HepG2 (cell line): Measurements from ENCODE around the gene WDR70. TPM values are rescaled to one million over a fixed set of nuclear protein-coding genes. Genes with fewer than 3 reads are reported as not detected.
A peak's percentile ranks its signal among the peaks of the same experiment; 100 is the strongest.

Source experiments
- KDM5A ChIP-seq: fragments of 200-600 bp; sonication (generic); IDR thresholded peaks from 2 replicates; pipeline ENCODE4 v1.7.0; 2018; ENCODE audit warnings: antibody characterized with exemption, mild to moderate bottlenecking, low read length, borderline replicate concordance
- MAFK ChIP-seq, 2 experiments: IDR thresholded peaks in 1 of 2; conservative IDR thresholded peaks in 1 of 2; 2 replicates each; pipeline ENCODE4 v1.6.1; 2011; ENCODE audit warnings: improper control_type of control experiment in 2 of 2, low read length in 2 of 2
- MBNL3 ChIP-seq: fragments of 250-450 bp; sonication (Bioruptor Pico); conservative IDR thresholded peaks from 2 replicates; pipeline ENCODE4 v1.8.0; 2022; ENCODE audit warnings: mild to moderate bottlenecking, inconsistent platforms
- ZNF350 ChIP-seq: sonication (generic); formaldehyde crosslinking; IDR thresholded peaks from 2 replicates; pipeline ENCODE4 v1.4.0; 2020; ENCODE audit warnings: mild to moderate bottlenecking, low read depth, missing genetic modification reagents, borderline replicate concordance
- ZSCAN9 ChIP-seq: IDR thresholded peaks from 2 replicates; pipeline ENCODE4 v1.6.1; 2016; ENCODE audit warnings: borderline replicate concordance
- polyA plus RNA-seq, 8 experiments: library from polyadenylated mRNA; depleted of rRNA in 3 of 8; stranded (reverse) in 7 of 8; unstranded in 1 of 8; fragments of >200 nt; fragmentation: Illumina TruSeq in 4 of 8; extraction: Trizol in 4 of 8; gene quantifications; 2 replicates each; pipeline versions ENCODE4 v1.2.1 to v1.2.3, GENCODE V29; 2011 to 2016; ENCODE audit warnings: low read depth in 4 of 8, missing spikeins in 1 of 8, mixed read lengths in 1 of 8; ENCODE audit not compliant: insufficient read depth in 1 of 8
- total RNA-seq, 5 experiments: library from RNA; depleted of rRNA; stranded (reverse); fragments of >200 nt; fragmentation: Illumina TruSeq; extraction: Trizol; gene quantifications; 2 replicates each; pipeline ENCODE4 v1.2.3, GENCODE V29; 2016; ENCODE audit warnings: low read depth in 1 of 5
- TF ChIP-seq, protein P1 (sequence below): sonication (generic); formaldehyde crosslinking; conservative IDR thresholded peaks from 2 replicates; pipeline ENCODE4 v1.4.0; 2020; ENCODE audit warnings: mild to moderate bottlenecking, missing genetic modification reagents, moderate library complexity
- TF ChIP-seq, protein P2 (sequence below): IDR thresholded peaks from 2 replicates; pipeline ENCODE4 v1.6.1; 2016; ENCODE audit warnings: low read depth, missing genetic modification reagents, missing compliant biosample characterization
- TF ChIP-seq, protein P3 (sequence below), 2 experiments: fragments of 450-650 bp in 1 of 2; sonication (generic) in 1 of 2; formaldehyde crosslinking in 1 of 2; IDR thresholded peaks; 2 replicates each; pipeline versions ENCODE4 v1.6.1 to v1.8.0; 2016 to 2022; ENCODE audit warnings: antibody characterized with exemption in 1 of 2, mild to moderate bottlenecking in 1 of 2, missing genetic modification reagents in 1 of 2

The WDR70 gene
- total and polyA plus RNA-seq, 2 of the 13 experiments (the other 11 are each of a cell fraction or from before 2014, with no cell fraction given) = 14.6 to 30.6 TPM

DNA sequence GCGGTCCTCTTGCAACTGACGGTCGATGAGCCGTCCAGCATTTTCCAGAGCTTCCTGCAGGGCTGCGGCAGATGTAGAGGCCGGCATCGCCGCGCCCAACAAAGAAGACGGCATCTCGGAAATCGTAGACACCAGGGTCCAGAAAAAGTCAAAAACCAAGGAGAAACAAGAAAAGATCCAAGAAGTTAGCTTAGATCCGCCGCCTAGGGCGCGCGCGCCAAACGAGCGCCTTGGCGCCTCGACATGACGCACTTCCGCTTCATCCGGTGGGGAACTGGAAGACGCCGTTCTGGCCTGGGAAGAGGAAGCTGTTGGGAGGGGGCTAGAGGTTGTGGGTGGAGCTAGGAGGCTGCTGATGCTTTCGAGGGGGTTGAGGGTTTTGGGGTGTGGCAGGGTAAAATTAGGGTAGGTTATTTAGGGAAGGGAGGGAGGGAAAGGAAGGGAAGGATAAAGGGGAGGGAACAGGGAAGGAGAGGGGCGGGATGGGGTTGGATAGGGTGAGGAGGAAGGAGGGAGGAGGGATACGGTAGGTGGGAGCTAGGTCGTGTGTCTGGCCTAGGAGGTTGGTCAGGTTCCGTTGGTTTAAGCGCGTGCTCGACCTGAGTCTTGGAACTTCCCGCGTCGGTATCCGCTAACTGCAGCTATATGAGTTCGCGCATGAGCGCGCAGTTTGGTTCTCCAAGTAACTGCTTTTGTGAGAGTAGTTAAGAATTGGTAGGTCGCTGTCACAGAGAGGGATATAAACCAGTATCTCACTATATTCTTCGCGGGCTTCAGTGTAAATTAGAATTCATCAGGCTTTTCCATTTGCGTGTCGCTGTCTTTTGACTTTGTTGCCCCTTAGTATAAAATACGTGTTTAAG lies 8.0 kb upstream of the WDR70 start, which contains the start of gene NUP155 (continued):
- peak; percentile 95 for TF ChIP-seq KDM5A
- TF ChIP-seq MAFK (conservative IDR thresholded peaks at IDR 0.05 in 1 of 2, IDR thresholded peaks at IDR 0.05 in 1 of 2; ENCODE audit: low read length in 2 of 2) = 0 out of 4 replicates have a peak, but pooled peaks of 1 of the 2 experiments have one; percentile 16
- TF ChIP-seq, protein P1, sequence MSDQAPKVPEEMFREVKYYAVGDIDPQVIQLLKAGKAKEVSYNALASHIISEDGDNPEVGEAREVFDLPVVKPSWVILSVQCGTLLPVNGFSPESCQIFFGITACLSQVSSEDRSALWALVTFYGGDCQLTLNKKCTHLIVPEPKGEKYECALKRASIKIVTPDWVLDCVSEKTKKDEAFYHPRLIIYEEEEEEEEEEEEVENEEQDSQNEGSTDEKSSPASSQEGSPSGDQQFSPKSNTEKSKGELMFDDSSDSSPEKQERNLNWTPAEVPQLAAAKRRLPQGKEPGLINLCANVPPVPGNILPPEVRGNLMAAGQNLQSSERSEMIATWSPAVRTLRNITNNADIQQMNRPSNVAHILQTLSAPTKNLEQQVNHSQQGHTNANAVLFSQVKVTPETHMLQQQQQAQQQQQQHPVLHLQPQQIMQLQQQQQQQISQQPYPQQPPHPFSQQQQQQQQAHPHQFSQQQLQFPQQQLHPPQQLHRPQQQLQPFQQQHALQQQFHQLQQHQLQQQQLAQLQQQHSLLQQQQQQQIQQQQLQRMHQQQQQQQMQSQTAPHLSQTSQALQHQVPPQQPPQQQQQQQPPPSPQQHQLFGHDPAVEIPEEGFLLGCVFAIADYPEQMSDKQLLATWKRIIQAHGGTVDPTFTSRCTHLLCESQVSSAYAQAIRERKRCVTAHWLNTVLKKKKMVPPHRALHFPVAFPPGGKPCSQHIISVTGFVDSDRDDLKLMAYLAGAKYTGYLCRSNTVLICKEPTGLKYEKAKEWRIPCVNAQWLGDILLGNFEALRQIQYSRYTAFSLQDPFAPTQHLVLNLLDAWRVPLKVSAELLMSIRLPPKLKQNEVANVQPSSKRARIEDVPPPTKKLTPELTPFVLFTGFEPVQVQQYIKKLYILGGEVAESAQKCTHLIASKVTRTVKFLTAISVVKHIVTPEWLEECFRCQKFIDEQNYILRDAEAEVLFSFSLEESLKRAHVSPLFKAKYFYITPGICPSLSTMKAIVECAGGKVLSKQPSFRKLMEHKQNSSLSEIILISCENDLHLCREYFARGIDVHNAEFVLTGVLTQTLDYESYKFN (CRISPR knock-in tag) = peak; percentile 16; the same call in 1 of the 2 replicates
- TF ChIP-seq MBNL3 (CRISPR knock-in tag) = no peak
- TF ChIP-seq ZNF350 = peak; percentile 89; the same call in 1 of the 2 replicates
- TF ChIP-seq, protein P2, sequence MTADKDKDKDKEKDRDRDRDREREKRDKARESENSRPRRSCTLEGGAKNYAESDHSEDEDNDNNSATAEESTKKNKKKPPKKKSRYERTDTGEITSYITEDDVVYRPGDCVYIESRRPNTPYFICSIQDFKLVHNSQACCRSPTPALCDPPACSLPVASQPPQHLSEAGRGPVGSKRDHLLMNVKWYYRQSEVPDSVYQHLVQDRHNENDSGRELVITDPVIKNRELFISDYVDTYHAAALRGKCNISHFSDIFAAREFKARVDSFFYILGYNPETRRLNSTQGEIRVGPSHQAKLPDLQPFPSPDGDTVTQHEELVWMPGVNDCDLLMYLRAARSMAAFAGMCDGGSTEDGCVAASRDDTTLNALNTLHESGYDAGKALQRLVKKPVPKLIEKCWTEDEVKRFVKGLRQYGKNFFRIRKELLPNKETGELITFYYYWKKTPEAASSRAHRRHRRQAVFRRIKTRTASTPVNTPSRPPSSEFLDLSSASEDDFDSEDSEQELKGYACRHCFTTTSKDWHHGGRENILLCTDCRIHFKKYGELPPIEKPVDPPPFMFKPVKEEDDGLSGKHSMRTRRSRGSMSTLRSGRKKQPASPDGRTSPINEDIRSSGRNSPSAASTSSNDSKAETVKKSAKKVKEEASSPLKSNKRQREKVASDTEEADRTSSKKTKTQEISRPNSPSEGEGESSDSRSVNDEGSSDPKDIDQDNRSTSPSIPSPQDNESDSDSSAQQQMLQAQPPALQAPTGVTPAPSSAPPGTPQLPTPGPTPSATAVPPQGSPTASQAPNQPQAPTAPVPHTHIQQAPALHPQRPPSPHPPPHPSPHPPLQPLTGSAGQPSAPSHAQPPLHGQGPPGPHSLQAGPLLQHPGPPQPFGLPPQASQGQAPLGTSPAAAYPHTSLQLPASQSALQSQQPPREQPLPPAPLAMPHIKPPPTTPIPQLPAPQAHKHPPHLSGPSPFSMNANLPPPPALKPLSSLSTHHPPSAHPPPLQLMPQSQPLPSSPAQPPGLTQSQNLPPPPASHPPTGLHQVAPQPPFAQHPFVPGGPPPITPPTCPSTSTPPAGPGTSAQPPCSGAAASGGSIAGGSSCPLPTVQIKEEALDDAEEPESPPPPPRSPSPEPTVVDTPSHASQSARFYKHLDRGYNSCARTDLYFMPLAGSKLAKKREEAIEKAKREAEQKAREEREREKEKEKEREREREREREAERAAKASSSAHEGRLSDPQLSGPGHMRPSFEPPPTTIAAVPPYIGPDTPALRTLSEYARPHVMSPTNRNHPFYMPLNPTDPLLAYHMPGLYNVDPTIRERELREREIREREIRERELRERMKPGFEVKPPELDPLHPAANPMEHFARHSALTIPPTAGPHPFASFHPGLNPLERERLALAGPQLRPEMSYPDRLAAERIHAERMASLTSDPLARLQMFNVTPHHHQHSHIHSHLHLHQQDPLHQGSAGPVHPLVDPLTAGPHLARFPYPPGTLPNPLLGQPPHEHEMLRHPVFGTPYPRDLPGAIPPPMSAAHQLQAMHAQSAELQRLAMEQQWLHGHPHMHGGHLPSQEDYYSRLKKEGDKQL (CRISPR knock-in tag) = peak; percentile 6; the same call in 1 of the 2 replicates
- 0 out of 2 replicates have a peak, but pooled peaks have one; percentile 48 for TF ChIP-seq ZSCAN9 (CRISPR knock-in tag)
- TF ChIP-seq, protein P3, sequence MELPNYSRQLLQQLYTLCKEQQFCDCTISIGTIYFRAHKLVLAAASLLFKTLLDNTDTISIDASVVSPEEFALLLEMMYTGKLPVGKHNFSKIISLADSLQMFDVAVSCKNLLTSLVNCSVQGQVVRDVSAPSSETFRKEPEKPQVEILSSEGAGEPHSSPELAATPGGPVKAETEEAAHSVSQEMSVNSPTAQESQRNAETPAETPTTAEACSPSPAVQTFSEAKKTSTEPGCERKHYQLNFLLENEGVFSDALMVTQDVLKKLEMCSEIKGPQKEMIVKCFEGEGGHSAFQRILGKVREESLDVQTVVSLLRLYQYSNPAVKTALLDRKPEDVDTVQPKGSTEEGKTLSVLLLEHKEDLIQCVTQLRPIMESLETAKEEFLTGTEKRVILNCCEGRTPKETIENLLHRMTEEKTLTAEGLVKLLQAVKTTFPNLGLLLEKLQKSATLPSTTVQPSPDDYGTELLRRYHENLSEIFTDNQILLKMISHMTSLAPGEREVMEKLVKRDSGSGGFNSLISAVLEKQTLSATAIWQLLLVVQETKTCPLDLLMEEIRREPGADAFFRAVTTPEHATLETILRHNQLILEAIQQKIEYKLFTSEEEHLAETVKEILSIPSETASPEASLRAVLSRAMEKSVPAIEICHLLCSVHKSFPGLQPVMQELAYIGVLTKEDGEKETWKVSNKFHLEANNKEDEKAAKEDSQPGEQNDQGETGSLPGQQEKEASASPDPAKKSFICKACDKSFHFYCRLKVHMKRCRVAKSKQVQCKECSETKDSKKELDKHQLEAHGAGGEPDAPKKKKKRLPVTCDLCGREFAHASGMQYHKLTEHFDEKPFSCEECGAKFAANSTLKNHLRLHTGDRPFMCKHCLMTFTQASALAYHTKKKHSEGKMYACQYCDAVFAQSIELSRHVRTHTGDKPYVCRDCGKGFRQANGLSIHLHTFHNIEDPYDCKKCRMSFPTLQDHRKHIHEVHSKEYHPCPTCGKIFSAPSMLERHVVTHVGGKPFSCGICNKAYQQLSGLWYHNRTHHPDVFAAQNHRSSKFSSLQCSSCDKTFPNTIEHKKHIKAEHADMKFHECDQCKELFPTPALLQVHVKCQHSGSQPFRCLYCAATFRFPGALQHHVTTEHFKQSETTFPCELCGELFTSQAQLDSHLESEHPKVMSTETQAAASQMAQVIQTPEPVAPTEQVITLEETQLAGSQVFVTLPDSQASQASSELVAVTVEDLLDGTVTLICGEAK (IDR thresholded peaks at IDR 0.05) = peak; percentile 55
- TF ChIP-seq, protein P3 (CRISPR knock-in tag; IDR thresholded peaks at IDR 0.05) = peak; percentile 32; the same call in 1 of the 2 replicates
